A673 (cell line): ENCODE data around the gene L3HYPDH. TPM values are rescaled to one million over a fixed set of nuclear protein-coding genes. Genes with fewer than 3 reads are reported as not detected.

Source experiments
- BruUV-seq: library from RNA; stranded (reverse); fragments of 400-500 nt; replicated peaks from 2 replicates; lab custom pipeline; 2021; lab: Mats Ljungman, UMichigan
- CTCF ChIA-PET: fragments of 300-600 bp; sonication (Branson Sonifier 250); formaldehyde crosslinking; loops from one replicate; lab custom pipeline; 2022; ENCODE audit warnings: antibody characterized with exemption; lab: Charles Lee
- POLR2A ChIA-PET: fragments of 300-600 bp; sonication (Branson Sonifier 250); formaldehyde crosslinking; loops from one replicate; lab custom pipeline; 2022; ENCODE audit warnings: antibody characterized with exemption; ENCODE audit not compliant: low non-redundant PET; lab: Charles Lee
- DNase-seq: peaks from one replicate; pipeline ENCODE4 v3.0.0-alpha.2; 2015; ENCODE audit warnings: low spot score
- H3K27ac ChIP-seq: fragments of 200-600 bp; sonication (generic); 2 replicates; pipeline ENCODE4 v1.5.1; 2016; ENCODE audit warnings: mixed run types, low read depth, mild to moderate bottlenecking, mixed read lengths, antibody characterized with exemption, low read length; ENCODE audit not compliant: poor library complexity, severe bottlenecking
- H3K27me3 ChIP-seq: fragments of 200-600 bp; sonication (generic); replicated peaks from 2 replicates; pipeline ENCODE4 v1.6.1; 2017; ENCODE audit warnings: mixed run types, low read depth, mild to moderate bottlenecking, mixed read lengths, antibody characterized with exemption, low read length; ENCODE audit not compliant: insufficient read depth, poor library complexity
- H3K36me3 ChIP-seq: fragments of 200-600 bp; sonication (generic); 2 replicates; pipeline ENCODE4 v1.6.1; 2016; ENCODE audit warnings: mixed run types, mild to moderate bottlenecking, mixed read lengths, antibody characterized with exemption, low read length; ENCODE audit not compliant: insufficient read depth, poor library complexity, severe bottlenecking
- H3K4me1 ChIP-seq: fragments of 200-600 bp; sonication (generic); 2 replicates; pipeline ENCODE4 v1.6.1; 2017; ENCODE audit warnings: mixed run types, mild to moderate bottlenecking, mixed read lengths, antibody characterized with exemption, low read length; ENCODE audit not compliant: insufficient read depth, poor library complexity, severe bottlenecking
- H3K4me3 ChIP-seq: fragments of 200-600 bp; sonication (generic); 2 replicates; pipeline ENCODE4 v1.5.1; 2016; ENCODE audit warnings: low read depth, mixed run types, mild to moderate bottlenecking, mixed read lengths, low read length; ENCODE audit not compliant: poor library complexity, severe bottlenecking
- H3K9me3 ChIP-seq: fragments of 200-600 bp; sonication (generic); 2 replicates; pipeline ENCODE4 v1.6.1; 2016; ENCODE audit warnings: mixed run types, low read depth, mild to moderate bottlenecking, mixed read lengths, antibody characterized with exemption, low read length; ENCODE audit not compliant: poor library complexity, severe bottlenecking
- EZH2 ChIP-seq: fragments of 200-600 bp; sonication (generic); IDR thresholded peaks from 2 replicates; pipeline ENCODE4 v1.6.1; 2017; ENCODE audit warnings: borderline replicate concordance, low read depth, mild to moderate bottlenecking, mixed read lengths, antibody characterized with exemption, low read length; ENCODE audit not compliant: poor library complexity, severe bottlenecking
- intact Hi-C: fragments of 100-400 bp; cut with micrococcal nuclease; formaldehyde crosslinking; loops from one replicate; pipeline ENCODE4 v1.10.0; 2022; ENCODE audit not compliant: unreplicated experiment
- total RNA-seq: library from RNA; stranded (reverse); gene quantifications from 2 replicates; pipeline ENCODE4 v1.2.3, GENCODE V29; 2021
- TF ChIP-seq, protein P1 (sequence below): fragments of 300-800, 200-600 bp; sonication (generic); conservative IDR thresholded peaks from 2 replicates; pipeline ENCODE4 v1.5.1; 2017; ENCODE audit warnings: low read depth, mild to moderate bottlenecking, antibody characterized with exemption, low read length, moderate library complexity, mixed read lengths

The L3HYPDH gene
- total RNA-seq, 1 experiment from 2014 or later = 31.9 TPM

DNA sequence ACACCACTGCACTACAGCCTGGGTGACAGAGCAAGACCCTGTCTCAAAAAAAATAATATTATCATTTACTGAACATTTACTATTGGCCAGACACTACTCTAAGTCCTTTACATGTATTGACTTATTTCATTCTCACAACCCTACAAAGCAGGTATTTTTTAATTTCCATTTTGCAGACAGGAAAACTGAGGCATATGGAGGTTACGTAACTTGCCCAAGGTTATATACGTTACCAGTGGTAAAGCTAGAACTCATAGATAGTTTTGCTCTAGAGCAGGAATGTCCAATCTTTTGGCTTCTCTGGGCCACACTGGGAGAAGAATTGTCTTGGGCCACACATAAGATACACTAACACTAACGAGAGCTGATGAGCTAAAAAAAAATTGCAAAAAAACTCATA, 5.7 kb downstream of the L3HYPDH start:
- ChIA-PET POLR2A (no interaction called here), CTCF (no interaction called here)
- Histone ChIP-seq H3K27me3 (no peaks in the 10 kb centered on the region), H3K4me3 (no peak overlapping the region), H3K27ac (no peak overlapping the region), H3K4me1 (peaks cover 27% of the 10 kb centered on the region), H3K36me3 (peaks cover 52% of the 10 kb centered on the region), H3K9me3 (no peaks in the 10 kb centered on the region)
- TF ChIP-seq EZH2 = no peak
- TF ChIP-seq, protein P1, sequence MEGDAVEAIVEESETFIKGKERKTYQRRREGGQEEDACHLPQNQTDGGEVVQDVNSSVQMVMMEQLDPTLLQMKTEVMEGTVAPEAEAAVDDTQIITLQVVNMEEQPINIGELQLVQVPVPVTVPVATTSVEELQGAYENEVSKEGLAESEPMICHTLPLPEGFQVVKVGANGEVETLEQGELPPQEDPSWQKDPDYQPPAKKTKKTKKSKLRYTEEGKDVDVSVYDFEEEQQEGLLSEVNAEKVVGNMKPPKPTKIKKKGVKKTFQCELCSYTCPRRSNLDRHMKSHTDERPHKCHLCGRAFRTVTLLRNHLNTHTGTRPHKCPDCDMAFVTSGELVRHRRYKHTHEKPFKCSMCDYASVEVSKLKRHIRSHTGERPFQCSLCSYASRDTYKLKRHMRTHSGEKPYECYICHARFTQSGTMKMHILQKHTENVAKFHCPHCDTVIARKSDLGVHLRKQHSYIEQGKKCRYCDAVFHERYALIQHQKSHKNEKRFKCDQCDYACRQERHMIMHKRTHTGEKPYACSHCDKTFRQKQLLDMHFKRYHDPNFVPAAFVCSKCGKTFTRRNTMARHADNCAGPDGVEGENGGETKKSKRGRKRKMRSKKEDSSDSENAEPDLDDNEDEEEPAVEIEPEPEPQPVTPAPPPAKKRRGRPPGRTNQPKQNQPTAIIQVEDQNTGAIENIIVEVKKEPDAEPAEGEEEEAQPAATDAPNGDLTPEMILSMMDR = no peak
- intact Hi-C loops = no loop called here
- BruUV-seq = no TSS peak
- DNase-seq = no peak

DNA sequence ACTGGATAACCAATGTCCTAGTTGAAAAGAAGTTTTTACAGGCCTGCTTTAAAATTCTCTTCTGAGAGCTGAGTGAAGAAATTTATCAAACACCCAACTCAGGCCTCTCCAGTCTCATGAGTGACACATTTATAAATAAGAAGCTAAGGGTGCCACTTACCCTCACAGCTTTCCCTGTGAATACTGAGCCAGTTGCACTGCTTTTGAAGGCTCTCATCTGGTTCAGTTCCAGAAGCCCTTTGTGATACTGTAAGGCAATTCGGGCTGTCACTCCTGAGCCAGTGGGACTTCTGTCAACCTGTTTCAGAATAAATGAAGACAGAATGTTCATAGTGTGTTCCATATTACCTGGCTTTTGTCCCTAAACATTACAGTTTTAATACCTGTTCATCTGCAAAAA, 8.5 kb downstream of the L3HYPDH start:
- intact Hi-C loops = no loop called here
- DNase-seq = no peak
- H3K27ac ChIP-seq = no peak overlapping the region
- no peak for TF ChIP-seq EZH2
- TF ChIP-seq, protein P1 = no peak
- H3K27me3 ChIP-seq = no peaks in the 10 kb centered on the region
- peaks cover 77% of the 10 kb centered on the region for H3K36me3 ChIP-seq
- no peaks in the 10 kb centered on the region for H3K9me3 ChIP-seq
- peaks cover 9% of the 10 kb centered on the region for H3K4me1 ChIP-seq
- ChIA-PET POLR2A (interaction anchor here (0.7 kb wide), 1 partner anchor 19 kb away, joined by 3 read pairs; no protein-coding TSS in a partner anchor), CTCF (no interaction called here)
- no TSS peak for BruUV-seq
- no peak overlapping the region for H3K4me3 ChIP-seq

DNA sequence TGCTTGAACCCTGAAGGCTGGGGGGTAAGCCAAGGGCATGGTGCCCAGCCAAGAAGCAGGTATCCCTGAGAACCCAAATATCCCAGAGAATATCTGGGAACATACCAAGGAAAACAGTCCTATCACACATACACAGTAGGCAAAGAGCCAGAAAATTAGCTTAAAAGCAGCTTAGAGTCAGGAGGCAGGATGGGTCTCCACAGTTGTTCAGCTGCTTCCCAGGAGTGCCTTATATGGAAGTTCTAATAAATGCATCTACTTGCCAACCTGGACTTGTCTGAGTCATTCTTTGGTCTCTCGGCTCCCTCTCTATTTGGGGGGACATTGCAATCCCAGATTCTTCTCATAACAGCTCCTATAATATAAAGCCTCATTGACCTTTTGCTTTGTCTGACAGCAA, 10.0 kb downstream of the L3HYPDH start:
- no peak overlapping the region for H3K4me3 ChIP-seq
- DNase-seq = peak; percentile 15
- BruUV-seq = no TSS peak
- H3K4me1 ChIP-seq = peaks cover 7% of the 10 kb centered on the region
- H3K27ac ChIP-seq = no peak overlapping the region
- intact Hi-C loops = no loop called here
- ChIA-PET CTCF (no interaction called here), POLR2A (no interaction called here)
- no peaks in the 10 kb centered on the region for H3K9me3 ChIP-seq
- no peaks in the 10 kb centered on the region for H3K27me3 ChIP-seq
- no peak for TF ChIP-seq EZH2
- TF ChIP-seq, protein P1 = no peak
- peaks cover 80% of the 10 kb centered on the region for H3K36me3 ChIP-seq
